NOMO-1 treated with DMSO at 0.1 percent for 48 hours (cell line): Measurements from ENCODE around the gene ERN1.

Experiments
- DNase-seq: peaks from one replicate; lab custom pipeline; 2025; ENCODE audit not compliant: unreplicated experiment; lab: John Stamatoyannopoulos, UW

Gene ERN1

DNA sequence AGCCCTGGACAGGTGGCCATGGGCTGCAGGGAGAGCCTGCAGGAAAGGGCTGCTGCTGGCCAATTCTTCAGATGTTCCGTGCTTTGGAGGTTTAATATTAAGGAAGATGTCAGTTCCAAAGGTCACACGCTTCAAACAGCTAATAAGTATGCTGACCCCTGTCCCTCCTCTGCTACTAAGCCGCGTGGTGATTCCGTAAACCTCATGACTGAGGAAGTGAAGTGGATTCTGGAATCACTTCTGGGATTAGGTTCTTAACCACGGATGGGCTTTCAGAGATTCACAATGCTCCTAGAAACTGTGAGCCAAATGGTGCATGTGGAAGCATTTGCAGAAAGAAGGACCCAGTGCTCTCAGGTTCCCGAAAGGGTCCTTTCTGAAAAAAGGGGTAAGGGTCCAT is 28.5 kb upstream of the ERN1 start:
- DNase-seq: no peak

DNA sequence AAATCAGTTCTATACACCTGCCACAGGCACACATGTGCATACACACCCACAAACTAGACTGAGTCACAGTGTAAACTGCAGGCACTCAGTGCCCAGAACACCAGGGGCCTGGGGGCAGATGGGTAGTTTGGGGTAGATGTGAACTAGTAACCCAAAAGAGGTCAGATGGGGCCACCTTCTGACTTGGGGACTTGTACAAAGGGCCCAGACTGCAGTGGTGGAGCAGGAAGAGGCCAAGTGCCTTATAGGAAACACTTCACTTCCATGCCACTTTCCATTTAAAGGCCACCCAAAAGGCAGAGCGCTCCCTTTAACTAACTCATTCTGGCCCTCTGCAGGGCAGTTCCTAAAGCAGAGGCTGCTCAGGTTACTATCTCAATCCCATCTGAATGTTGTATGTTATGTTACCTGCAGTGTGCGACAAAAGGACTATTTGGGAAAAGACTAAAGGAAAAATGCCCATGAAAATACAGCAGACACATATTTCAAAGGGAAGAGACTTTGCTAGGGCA is 27.8 kb upstream of the ERN1 start:
- DNase-seq: no peak

DNA sequence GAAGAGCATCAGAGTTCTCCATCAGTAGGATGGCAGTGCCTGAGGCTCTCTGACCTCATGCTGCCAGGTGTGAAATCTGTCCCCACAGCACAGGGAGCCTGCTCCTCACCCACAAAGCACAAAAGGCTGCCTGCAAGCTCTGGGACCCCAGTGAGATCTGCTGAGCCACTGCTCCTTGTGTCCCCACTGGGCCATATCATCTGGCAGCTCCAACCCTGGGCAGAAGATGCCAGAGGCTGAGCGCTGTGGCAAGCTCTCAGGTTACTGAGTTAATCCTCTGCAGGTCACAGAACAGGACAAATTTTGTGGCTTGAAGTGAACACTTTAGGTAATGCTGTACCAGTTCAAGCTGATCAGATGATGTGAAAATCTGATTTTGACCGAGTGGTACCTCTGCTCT is 26.7 kb upstream of the ERN1 start:
- no peak for DNase-seq

DNA sequence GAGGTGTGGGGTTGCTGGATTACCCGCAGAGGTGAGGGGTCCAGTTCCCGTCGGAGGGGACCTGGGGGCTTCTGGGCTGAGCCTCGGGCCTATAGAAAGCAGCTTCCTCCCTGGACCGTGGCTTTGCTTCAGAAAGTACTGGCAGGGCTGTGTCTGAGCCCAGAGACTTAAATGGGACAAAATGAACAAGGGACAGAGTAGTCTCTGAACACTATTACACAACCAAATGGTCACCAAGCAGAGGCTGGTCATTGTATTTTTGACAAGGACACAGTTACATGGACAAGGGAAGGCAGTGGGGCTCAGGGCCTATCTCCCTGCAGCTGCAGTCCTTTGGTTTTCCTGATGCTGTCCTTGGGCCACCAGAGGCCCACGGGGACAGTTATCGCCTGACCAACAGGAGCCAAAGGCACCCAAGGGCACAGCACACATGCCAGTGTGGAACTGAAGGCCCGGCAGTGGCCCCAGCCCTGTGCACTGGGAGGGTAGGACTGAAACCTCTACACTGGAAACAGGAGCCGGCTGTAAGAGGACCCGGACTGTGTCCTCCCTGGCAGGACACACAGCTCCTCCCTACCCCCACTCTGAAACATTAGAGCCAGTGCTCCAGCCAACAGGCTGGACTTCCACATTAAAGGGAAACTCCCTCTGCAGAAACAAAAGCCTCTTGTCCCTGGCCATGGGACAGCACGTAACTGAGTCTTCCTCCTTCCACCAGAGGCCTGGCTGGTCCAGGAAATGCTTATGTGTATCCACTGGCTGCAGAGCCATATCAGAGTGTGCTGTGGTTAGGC is 26.0 kb upstream of the ERN1 start:
- DNase-seq: no peak

DNA sequence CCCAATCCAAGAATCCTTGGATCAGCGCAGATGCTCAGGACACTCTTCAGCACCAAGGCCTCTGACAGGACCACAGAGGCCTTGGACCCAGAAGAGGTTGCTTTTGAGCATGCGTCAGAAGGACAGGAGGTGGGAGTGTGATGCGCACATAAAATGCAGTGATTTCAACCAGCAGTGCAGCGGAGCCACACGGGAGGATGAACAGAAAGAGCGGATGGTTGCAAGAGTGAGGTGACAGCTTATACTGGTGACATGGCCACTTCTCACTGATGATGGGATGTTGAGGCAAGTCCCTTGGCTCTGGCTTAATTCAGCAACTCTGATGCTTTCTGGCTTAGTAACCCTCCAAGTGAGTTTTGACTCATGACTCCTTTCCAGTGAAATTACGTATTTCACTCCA is 25.2 kb upstream of the ERN1 start:
- no peak for DNase-seq

DNA sequence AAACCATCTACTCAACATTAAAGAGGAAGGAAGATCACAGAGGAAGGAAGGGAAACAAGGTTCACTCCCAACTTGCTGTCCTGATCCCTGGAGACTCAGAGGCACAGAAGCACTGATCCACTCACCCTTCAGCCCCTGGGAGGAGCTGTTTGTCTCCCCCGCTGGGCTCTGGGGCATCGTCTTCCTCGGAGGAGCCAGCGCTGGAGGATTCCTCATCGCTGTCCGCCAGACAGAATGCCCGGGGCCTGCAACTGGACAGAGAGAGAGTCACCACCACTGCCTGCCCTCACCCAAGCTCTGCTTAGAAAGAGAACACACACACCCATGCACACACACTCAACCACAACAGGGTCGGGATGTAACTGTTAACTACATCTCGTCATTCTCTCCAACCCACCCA is 24.8 kb upstream of the ERN1 start:
- DNase-seq: no peak

DNA sequence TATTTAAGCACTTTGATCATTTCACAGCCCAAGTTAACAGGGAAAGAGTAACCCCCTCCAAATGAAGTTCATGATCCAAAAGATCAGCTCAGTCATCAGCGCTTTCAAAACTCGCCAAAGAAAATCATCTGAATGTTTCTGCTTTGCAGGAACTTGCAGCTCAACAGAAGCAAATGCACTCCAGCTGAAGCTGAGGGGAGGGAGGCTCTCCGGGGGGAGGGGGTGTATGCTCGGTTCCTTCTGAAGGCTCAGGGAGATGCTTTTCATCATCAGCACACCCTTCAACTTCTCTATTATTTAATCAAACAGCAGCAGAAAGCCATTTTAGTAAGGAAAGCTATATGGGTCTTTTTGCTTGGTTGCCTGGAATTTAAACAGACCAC is 24.4 kb upstream of the ERN1 start:
- DNase-seq: no peak

DNA sequence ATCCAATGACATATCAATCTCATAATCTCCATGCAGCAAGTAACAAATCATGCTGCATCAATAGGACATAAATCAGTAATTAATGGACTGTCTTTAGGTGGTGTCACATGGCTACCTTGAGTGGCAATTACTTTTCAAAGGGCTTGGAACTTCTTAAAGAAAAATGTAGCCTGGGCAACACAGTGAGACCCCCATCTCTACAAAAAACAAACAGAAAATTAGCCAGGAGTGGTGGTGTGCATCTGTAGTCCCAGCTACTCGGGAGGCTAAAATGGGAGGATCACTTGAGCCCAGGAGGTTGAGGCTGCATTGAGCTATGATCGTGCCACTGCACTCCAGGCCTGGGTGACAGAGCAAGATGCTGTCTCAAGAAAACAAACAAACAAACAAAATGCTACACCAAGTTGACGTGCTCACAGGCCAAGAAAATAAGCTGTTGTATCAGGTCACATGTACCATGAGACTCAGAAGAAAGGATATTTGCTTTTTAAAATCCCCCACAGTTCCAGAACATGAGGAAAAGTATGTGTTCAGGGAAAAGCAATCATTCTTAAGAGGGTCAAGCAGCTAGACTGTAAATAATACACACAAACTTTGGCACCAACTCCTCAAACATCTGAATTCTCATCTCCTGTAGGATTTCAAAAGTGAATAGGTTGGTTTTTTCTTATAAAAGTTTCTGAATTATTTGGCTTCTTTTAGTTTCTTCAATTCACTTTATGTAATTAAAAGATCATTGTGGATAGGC is 23.8 kb upstream of the ERN1 start:
- no peak for DNase-seq

DNA sequence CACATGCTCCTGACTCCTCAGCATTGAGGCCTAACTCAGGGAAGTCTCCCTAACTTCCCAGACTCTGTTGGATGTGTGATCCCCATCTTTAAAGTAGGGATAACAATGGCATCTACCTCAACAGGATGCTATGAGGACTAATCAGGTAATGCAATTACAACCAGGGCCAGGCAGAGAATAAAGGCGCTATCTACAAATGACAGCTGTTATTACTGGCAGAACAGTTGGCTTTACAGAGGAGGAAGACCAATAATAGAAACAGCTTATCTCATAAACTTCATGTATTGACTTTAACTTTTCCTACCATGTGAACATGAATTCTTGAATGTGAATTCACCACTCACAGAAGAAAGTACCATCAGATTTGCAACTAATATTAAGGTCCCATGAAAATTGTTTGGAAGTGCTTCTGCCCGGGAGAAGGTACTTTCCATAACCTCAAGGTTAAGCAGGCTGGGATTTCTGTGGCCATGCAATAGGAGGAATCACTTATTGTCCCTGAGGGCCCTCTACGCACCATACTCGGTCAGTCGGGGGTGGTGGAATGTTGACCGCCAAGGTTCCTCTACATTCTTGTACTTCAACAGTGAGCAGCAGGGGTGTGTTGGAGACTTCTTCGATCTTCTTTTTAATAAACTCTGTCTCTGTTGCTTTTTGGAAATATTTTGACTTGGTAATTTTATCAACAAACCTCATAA is 22.6 kb upstream of the ERN1 start:
- no peak for DNase-seq

DNA sequence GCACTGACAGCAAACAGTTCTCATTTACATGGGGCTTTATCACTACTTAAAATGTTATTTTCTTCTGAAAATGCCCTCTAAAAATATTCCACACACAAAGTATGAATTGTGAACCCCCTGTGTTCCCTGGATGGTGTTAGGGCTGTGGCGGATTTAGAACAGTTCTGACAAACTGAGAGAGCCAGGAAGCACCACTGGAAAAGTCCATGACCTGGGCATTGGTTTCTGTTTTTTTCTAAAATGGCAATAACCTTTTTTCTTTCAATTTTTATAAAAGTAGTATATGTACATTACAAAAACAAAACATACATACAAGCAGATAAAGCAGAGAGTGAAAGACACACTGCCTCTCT is 21.0 kb upstream of the ERN1 start:
- no peak for DNase-seq

DNA sequence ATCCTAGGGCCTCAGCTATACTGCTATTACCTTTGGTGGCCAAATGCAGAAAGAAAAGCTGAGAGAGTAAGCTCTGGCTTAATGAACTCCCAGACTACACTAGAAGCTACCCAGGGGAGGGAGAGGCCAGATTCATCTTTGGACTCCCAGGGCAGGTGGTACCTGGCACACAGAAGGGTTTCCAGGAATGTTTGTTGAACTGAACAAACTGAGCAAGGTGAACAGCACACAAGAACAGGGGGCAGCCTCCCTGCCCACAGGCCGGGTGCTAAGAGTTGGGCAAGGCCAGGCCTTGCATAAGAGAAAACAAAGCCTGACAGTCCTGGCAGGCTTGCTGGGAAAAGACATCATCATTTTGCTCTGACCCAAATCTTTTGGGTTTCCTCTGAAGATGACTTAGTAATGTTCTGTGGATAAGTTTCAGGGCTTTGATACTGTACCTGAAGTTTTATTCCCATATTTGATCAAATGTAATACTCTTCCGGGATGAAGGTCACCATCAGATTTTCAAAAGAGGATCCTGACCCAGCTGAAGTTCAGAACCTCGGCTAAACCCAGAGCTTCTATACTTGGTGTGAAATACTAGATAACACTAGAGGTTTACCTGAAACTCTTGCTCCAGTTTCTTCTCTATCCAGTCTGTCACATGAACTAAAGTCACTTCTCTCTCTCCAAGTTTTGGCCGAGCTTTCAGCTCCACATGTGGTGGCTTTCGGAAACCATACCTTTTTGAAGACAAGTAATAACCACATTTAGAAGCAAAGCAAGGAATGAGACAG is 20.5 kb upstream of the ERN1 start:
- DNase-seq: no peak

DNA sequence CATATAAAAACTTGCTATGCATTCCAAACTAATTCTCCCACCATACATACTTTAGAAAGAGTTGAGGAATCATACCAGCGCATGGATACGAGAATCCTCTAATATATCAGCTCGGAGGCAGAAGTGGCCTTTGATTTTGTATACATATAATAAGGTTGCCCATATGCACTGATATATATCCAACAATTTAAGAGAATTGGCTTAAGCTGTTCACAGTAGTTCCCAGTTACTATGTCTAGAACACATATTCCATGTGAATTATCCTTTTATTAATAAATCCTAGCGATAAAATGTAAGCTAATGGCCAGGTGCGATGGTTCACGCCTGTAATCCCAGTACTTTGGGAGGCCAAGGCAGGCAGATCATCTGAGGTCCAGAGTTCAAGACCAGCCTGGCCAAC is 19.3 kb upstream of the ERN1 start:
- no peak for DNase-seq

DNA sequence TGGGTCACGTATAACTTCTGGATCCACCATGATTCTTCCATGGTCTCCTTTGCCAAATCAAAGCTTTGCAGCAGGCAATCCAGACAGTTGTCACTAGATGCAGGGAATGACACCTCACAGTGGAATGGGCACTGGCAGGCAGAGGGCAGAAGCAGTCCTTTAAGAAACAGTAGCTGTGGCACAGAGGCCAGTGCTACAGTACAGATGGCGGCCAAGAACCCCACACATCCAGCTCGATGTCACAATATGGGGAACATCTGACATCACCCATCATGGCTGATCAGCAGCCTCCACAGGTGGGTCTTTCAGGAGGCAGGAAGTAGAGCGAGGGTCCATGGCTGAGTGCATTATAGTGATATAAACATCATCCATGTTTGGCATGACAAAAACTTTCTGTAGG is 18.8 kb upstream of the ERN1 start:
- DNase-seq: no peak

DNA sequence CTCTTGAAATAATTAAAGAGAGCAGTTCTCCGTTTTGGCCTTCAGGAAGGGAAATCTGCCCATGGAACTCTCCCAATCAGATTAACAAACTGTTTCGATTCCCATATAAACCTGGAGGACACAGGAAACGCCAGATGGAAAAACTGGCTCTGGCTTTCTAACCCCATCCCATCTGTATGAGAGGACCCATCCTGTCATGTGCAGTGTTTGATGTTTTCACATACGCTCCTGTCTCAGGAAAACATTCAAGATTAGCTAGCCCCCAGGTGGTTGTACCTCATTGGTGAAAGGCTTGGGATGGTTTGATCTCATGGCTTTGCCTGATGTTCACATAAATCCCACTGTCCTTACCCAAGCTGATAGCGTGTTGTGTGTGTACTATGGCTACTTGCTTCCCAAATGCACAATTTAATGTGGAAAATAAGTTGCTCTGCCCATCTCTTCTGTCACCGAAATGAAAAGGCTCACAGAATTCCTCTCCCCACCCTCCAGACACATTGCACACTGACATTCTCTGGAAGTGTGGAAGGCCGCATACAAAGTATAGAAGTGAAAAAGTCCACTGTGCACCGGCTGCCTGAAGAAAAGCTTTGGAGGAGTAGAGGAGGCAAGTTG is 18.2 kb upstream of the ERN1 start:
- DNase-seq: no peak

DNA sequence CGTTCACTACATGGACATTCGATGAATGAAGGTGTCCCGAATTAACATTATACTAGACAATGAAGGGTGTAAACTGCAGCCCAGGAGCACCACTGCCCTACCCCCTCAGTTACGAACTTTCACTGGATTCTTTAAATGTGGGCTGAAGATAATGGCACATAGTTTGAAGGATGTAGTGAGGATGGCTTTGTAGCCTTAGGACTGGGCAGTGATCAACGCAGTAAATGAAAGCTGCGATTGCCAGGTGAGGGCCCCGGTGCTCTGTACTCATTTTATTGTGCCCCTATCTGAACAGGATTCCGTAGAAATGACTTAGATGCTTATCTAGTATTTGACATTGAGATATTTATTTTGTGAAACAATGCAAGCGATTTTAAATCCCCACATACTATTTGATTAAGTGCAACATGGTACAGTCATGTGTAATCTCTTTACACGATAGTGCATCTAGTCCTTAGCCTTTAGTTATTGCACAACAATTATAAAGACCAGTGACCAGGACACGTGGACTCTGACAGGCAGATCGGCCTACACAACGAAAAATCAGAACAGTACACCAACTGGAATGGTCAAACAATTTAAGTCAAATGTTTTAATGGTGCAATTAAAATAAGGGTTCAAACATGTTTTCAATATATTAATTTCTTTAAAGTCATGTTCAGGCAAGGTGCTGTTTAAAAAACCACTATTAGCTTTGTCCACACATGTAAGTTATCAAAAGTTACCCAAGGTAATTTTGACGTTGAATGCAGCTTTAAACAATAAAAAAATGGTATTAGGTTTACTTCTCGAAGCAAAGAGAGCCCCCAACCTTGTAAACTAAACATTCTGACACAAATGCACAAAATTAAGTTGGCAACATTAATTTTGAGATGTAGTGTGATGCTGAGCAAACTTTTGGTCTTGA is 17.4 kb upstream of the ERN1 start:
- peak; percentile 21 for DNase-seq

DNA sequence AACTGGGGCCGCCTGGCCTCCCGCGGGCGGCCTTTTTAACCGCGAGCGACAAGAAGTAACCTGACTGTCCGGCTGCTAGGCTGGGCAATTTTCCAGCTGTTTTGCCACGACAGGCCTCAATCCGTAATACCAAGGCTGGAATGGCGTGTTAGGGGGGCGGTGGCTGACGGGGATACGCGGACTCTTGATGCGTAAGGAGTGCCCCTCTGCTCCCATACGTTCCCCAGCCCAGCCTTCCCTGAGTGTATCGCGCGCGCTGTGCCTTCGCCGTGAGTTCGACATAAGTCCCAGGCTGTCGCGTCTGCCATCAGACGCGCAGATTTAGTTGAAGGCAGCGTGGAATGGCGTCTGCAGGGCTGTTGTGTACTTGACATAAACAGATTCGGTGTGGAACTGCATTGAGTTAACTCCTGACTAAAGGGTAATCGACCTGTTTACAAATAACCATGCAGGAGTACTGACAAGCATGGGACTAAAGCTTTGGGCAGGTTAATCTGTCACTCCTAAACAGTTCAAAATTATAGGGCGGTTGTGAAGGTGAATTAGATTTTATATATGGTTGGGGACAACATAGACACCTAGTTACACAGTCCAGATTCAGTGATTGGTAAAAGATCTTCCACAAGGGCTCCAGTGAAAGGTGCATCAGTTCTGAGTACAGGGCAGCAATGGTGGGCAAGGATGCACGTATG is 16.6 kb upstream of the ERN1 start:
- peak; percentile 34 for DNase-seq

DNA sequence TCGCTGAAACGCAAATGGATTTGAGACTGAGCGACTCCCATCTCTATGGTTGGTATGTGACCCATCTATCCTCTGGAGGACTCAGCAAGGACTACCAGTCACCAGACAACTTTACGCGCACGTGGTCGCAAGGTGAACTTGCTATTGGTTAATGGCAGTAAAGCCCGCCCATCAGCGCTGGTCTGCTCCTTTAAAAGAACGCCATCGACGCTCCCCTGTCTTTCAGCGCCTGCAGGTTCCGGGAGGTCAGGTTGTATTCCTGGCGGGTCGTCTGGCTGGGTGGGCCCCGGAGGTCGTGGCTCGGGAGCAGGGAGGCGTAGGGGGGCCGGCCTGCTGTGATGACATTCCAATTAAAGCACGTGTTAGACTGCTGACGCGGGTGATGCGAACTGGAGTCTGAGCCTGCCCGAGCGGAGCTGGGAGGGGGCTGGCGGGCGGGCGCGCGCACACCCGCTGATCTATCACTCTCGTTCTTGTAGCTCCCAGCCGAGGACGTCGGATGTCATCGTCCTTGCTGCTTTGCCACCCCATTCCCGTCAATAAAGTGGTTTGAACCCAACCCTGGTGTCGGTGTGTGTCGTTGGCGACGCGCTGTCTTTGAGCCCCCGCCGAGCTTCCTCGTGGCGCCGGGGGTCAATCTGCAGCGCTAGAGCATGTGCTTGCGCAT is 15.9 kb upstream of the ERN1 start:
- peak; percentile 97 for DNase-seq

DNA sequence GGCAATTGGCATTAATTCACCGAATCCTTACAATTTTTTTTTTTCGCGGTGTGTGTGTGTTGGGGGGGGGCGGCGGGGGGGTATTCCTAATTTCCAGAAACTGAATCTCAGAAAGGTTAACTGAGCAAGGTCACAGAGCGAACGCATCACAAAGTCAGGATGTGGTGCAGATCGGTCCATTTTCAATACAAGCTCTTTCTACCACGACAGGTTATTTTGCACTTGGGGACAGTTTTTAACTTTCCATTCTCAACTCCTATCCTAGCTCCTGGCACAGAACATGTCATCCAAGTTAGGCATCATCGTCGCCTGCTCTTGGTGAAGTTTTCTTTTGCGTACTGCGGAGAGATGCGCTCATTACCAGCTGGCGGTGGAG is 15.4 kb upstream of the ERN1 start:
- no peak for DNase-seq

DNA sequence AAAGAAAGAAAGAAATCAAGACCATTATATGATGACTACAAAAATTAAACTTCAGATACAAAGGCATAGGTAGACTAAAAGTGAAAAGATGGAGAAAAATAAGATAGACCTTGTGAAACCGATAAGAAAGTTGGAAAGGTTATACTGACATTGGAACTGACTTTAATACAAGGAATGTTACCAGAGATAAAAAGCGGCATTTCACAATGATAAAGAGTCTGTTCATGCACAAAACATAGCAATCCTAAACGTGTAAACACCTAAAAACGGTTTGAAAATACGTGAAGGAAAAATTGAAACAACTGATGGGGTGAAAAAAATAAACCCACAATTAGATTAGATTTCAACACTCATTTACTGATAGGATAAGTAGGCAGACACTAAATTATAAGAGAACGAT is 9.6 kb upstream of the ERN1 start:
- no peak for DNase-seq
